Activated naive CD4-positive, alpha-beta T cell treated with anti-CD3 and anti-CD28 coated beads, Interleukin-2, amount 50 U/mL, for 24 hours (primary cell): ENCODE data around the gene INPP1.
"Not testable (repeated sequence)": the region's sequence is repeated elsewhere in the genome, so short reads cannot be mapped to it uniquely, and the experiment has no call there.

Experiments used
- H3K27ac Mint-ChIP-seq: one replicate; pipeline ENCODE4 v1.8.0; 2021; ENCODE audit warnings: mild to moderate bottlenecking, mixed read lengths
- H3K27me3 Mint-ChIP-seq: one replicate; pipeline ENCODE4 v1.8.0; 2021; ENCODE audit warnings: mixed read lengths
- H3K36me3 Mint-ChIP-seq: one replicate; pipeline ENCODE4 v1.8.0; 2021; ENCODE audit warnings: mixed read lengths
- H3K4me1 Mint-ChIP-seq: one replicate; pipeline ENCODE4 v1.8.0; 2021; ENCODE audit warnings: mixed read lengths
- H3K4me3 Mint-ChIP-seq: one replicate; pipeline ENCODE4 v1.8.0; 2021; ENCODE audit warnings: mild to moderate bottlenecking, mixed read lengths
- H3K9me3 Mint-ChIP-seq: one replicate; pipeline ENCODE4 v1.8.0; 2021; ENCODE audit warnings: mixed read lengths

The INPP1 gene

DNA sequence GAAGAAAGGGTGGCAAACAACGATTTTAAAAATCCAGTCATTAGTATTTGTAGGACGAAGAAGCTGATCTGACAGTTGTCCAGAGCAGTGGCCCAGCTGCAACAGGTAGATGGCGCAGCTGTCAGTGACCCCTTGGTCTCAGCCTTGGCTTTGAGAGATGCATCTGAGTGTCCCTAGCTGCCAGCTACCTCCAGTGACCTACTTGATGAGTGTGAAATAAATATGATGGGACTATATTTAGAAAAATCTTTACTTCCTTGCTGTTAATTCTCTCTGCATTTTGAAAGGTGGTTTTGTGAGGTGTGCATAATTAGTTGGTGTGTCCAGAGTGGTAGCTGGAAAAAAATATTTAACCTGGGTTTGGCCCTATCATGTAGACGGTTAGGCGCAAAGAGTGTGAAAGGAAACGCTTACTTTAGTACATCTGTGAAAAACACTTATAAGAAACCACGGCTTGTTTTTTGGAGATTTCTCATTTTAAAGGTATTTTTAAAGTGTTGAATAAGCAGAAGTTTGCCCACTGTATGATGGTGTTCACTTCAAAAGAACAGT, 963 bp downstream of the INPP1 start:
- Mint-ChIP-seq H3K4me3 (peak overlapping the region; percentile 87), H3K36me3 (no peaks in the 10 kb centered on the region), H3K27ac (peak overlapping the region; percentile 33), H3K27me3 (peaks cover 3% of the 10 kb centered on the region), H3K4me1 (peaks cover 17% of the 10 kb centered on the region), H3K9me3 (no peaks in the 10 kb centered on the region)

DNA sequence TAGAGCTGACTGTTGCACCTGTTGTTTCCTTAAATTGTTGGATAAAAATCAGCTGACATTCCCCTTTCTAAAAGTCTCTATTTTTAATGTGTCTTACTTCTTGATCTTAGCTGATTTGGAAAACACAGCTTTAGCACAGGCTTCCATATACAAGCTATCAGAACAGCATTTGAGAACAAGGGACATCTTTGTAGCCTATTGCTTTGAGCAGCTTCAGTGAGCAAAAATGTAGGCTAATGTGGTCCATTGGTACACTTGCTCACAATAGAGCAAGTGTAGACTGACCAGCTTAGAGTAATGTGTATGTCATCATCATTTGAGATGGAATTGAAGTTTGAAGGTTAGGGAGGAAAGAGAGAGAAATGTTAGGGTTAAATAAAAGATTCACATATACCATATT, 7.0 kb downstream of the INPP1 start:
- Mint-ChIP-seq H3K36me3 (peaks cover 2% of the 10 kb centered on the region), H3K4me1 (no peaks in the 10 kb centered on the region), H3K27ac (no peak overlapping the region), H3K9me3 (no peaks in the 10 kb centered on the region), H3K27me3 (peaks cover 3% of the 10 kb centered on the region), H3K4me3 (no peak overlapping the region)

DNA sequence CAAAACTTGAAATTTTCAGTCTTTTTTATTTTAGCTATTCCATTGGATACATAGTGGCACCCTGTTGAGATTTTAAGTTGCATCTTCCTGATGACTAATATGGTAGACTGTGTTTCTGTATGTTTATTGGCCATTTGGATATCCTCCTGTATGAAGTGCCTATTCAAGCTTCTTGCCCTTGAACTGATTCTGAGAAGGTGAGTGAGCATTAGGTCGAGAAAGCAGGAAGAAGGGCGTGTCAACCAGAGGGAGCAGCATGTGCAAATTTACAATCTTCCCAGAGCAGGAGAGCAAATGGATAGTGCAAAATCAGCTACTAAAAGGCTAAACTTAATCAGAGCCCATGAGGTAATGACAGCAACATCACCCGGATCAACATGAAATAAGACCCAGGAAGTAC, 8.6 kb downstream of the INPP1 start:
- Mint-ChIP-seq H3K4me1 (no peaks in the 10 kb centered on the region), H3K9me3 (no peaks in the 10 kb centered on the region), H3K36me3 (peaks cover 2% of the 10 kb centered on the region), H3K4me3 (no peak overlapping the region), H3K27me3 (peaks cover 3% of the 10 kb centered on the region), H3K27ac (no peak overlapping the region)

DNA sequence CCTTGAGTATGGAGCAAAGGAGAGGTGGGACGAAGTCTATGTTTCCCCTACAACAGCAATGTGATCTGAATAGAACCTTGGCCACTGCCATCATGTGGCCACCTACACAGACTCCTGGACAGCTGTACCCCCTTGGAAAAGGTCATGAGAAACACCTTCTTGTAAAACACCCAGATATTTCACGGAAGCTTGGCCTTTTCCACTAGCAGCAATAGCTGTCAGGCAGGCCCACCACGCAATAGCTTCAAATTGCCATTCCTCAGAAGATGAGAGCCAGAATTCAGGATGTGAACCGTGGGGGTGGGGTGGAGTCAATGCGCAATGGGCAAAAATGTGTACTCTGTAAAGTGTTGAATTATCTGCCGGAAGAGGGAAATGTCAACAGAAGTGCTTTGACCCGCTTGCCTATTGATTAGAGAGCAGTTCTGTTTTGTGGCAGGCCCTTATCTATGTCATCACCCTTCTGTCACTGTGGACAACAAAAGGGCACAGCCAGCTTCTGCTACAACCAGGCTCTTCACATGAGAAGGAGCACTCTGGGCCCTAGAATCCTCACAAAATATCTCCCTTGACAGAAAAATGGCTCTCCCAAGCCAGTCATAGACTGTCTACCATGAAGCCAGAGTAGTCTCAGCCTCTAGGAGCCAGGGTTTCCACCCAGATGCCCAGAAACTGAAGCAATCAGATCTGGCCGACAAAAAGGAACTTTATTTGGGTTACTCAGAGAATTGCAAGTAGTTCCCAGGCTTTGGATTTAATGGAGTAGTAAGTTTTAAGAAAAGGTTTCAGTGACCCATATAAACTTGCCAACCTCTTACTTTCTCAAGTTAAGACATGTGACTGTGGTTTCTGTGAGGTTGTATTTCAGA, 9.5 kb downstream of the INPP1 start:
- peaks cover 3% of the 10 kb centered on the region for H3K27me3 Mint-ChIP-seq
- no peak overlapping the region for H3K4me3 Mint-ChIP-seq
- no peaks in the 10 kb centered on the region for H3K4me1 Mint-ChIP-seq
- H3K27ac Mint-ChIP-seq = no peak overlapping the region
- no peaks in the 10 kb centered on the region for H3K9me3 Mint-ChIP-seq
- H3K36me3 Mint-ChIP-seq = peaks cover 2% of the 10 kb centered on the region

DNA sequence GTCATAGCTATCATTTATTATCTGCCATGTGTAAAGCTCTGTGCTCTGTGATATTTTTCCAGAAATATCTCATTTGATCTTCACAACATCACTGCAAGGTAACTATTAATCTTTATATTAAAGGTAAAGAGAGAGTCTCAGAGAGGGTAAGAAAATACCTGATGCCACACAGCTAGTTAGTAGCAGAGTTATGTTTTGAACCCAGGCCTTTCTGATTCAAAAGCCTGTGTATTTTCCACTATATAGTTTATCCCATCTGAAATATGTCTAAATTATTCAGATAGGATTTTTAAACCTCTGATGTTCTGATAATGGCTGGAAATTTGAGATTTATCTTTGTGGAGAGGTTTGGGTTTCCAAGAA, 10.1 kb downstream of the INPP1 start:
- H3K4me1 Mint-ChIP-seq = no peaks in the 10 kb centered on the region
- no peaks in the 10 kb centered on the region for H3K9me3 Mint-ChIP-seq
- no peak overlapping the region for H3K4me3 Mint-ChIP-seq

DNA sequence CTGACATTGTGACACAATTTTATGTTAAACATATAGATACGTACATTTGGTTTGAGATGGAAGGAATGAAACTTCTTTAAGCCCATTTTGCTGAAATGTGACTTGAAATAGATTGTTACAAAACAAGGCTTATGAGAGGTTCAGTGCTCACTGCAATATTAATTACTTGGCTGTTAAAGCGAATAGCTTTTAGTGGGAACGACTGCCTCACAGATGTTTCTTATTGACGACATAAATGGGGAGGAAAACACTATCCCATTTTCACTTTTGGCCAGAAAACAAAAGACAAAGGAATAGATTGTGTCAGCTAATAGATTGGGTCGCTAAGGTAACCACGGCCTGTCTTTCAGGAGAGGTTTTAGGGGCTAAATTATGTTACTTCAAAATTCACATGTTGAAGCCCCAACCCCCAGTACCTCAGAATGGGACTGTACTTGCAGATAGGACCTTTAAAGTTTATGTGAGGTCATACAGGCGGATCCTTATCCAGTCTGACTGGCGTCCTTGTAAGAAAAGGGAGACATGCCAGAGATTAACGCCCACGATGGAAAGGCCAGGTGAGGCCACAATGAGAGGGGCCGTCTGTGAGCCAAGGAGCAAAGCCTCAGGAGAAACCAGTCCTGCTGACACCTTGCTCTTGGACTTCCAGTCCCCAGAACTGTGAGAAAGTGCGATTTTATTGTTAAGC, 10.8 kb downstream of the INPP1 start:
- peaks cover 5% of the 10 kb centered on the region for H3K4me1 Mint-ChIP-seq
- H3K4me3 Mint-ChIP-seq = no peak overlapping the region
- H3K27me3 Mint-ChIP-seq = no peaks in the 10 kb centered on the region
- peaks cover 2% of the 10 kb centered on the region for H3K36me3 Mint-ChIP-seq
- H3K9me3 Mint-ChIP-seq = no peaks in the 10 kb centered on the region
- no peak overlapping the region for H3K27ac Mint-ChIP-seq

More for the DNA sequence above, 10.1 kb downstream of the INPP1 start:
- no peak overlapping the region for H3K27ac Mint-ChIP-seq
- H3K36me3 Mint-ChIP-seq = peaks cover 2% of the 10 kb centered on the region
- peaks cover 3% of the 10 kb centered on the region for H3K27me3 Mint-ChIP-seq

DNA sequence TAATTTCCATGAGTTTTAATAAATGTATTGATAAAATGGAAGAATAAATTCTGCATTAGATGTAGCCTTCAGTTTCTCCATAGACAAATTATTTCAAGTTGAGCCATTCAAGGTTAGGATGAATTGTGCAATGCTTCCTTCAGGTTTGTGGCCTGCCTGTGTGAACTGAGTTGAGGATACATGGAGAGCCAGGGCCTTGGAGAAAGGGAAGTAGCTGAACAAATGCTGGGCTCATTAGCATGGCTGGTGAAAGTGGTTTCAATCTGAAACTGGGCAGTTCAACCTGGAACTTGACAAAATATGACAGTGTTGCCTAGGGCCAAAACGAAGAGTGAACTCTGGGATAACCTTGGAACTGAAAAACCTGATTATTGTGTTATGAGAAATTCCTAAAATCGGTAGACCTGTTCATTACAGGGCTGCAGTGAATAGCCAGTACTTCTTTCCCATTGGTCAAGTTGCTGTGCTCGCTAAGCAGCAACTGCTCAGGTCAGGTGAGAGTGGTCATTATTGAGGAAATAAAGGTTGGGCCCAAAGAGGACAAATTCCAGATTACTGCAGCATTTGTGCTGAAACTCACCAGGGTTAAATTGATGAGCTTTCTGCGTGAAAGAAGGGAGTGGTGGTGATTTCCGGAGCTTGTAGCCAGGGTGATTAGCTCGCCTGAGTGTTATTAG, 12.7 kb downstream of the INPP1 start:
- H3K36me3 Mint-ChIP-seq = peaks cover 2% of the 10 kb centered on the region
- H3K27ac Mint-ChIP-seq = no peak overlapping the region
- H3K9me3 Mint-ChIP-seq = no peaks in the 10 kb centered on the region
- no peaks in the 10 kb centered on the region for H3K27me3 Mint-ChIP-seq
- H3K4me1 Mint-ChIP-seq = peaks cover 25% of the 10 kb centered on the region
- no peak overlapping the region for H3K4me3 Mint-ChIP-seq

DNA sequence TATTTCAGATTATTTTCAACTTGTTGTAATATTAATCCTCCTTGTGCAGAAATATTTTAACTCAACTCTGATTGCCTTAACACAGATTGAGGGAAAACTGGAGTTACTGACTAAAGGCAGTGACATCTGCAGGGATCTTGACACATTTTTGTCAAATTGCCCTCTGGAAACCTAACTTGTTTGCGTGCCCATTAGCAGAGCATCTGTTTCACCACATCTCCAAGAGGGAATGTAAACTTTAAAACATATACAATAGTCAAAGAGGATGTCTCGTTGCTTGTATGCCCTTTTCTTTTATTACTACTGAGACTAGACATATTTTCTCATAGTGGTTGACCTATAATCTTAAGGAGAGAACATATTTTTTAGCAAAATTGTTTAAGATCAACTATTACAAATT, 14.2 kb downstream of the INPP1 start:
- Mint-ChIP-seq H3K27me3 (no peaks in the 10 kb centered on the region), H3K4me3 (no peak overlapping the region), H3K36me3 (peaks cover 3% of the 10 kb centered on the region), H3K27ac (no peak overlapping the region), H3K9me3 (no peaks in the 10 kb centered on the region), H3K4me1 (peaks cover 37% of the 10 kb centered on the region)

DNA sequence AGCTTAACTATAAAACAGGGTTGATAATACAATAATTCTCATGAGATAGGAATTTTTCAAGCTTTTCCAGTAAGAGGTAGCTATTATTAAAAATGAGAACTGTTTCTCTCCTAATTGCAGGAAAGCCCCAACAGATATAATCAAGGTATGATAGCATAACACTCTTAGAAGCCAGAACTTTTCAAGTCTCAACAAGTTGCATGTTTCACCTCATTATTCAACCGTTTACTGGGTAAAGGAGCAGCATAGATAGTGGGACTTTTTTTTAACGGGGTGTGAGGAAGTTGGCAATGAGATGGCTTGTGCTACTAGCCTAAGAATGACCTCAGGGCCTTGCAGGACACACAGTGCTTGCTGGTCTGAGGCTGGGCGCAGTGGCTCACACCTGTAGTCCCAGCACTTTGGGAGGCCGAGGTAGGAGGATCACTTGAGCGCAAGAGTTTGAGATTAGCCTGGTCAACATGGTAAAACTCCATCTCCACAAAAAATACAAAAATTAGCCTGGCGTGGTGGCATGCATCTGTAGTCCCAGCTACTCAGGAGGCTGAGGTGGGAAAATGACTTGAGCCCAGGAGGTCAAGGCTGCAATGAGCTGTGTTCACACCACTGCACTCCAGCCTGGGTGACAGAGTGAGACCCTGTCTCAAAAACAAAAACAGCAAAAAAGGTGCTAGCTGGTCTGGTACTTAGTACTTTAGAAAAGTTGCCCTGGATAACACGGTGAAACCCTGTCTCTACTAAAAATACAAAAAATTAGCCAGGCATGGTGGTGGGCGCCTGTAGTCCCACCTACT, 15.5 kb downstream of the INPP1 start:
- H3K27me3 Mint-ChIP-seq, H3K9me3 Mint-ChIP-seq, H3K27ac Mint-ChIP-seq, H3K36me3 Mint-ChIP-seq: not testable (repeated sequence)
- H3K4me1 Mint-ChIP-seq = peaks cover 37% of the 10 kb centered on the region
- peak overlapping the region; percentile 39 for H3K4me3 Mint-ChIP-seq

DNA sequence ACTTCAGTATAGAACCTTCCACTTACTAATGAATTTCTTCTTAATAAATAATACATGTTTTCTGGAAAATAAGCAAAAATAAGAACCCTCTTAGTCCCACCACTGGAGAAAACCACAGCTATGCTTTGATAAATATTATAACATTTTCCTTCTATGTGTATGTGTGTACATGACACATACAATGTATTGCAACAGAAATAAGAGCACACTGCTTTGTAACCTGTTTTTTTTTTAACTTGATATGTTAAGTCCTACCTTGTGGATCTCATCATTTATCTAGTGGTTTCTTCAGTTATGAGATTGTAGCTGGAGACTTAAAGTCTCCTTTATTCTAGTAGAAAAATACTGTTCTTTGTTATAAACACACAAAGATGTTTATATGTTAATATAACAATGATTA, 17.2 kb downstream of the INPP1 start:
- H3K9me3 Mint-ChIP-seq = no peaks in the 10 kb centered on the region
- H3K4me3 Mint-ChIP-seq = peak overlapping the region; percentile 94
- H3K27me3 Mint-ChIP-seq = no peaks in the 10 kb centered on the region
- no peak overlapping the region for H3K27ac Mint-ChIP-seq
- peaks cover 37% of the 10 kb centered on the region for H3K4me1 Mint-ChIP-seq
- H3K36me3 Mint-ChIP-seq = peaks cover 5% of the 10 kb centered on the region

DNA sequence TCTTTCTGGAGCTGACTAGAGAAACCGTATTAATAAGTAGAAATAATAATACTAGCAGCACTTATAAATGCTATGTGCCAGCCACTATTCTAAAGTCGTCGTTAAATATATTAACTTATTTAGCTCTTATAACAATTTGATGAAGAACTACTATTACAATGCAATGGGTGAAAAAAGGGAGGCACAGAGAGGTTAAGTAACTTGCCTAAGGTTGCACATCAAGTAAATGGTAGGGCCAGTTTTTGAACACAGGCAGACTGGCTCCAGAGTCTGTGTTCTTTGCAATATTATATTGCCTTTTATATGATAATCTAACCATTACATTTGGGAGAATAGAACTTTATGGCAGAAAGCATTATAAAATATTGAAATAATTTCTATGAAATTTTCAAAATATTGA, 17.6 kb downstream of the INPP1 start:
- no peak overlapping the region for H3K4me3 Mint-ChIP-seq
- H3K4me1 Mint-ChIP-seq = peaks cover 37% of the 10 kb centered on the region
- peaks cover 5% of the 10 kb centered on the region for H3K36me3 Mint-ChIP-seq
- no peaks in the 10 kb centered on the region for H3K27me3 Mint-ChIP-seq
- H3K27ac Mint-ChIP-seq = no peak overlapping the region
- no peaks in the 10 kb centered on the region for H3K9me3 Mint-ChIP-seq

DNA sequence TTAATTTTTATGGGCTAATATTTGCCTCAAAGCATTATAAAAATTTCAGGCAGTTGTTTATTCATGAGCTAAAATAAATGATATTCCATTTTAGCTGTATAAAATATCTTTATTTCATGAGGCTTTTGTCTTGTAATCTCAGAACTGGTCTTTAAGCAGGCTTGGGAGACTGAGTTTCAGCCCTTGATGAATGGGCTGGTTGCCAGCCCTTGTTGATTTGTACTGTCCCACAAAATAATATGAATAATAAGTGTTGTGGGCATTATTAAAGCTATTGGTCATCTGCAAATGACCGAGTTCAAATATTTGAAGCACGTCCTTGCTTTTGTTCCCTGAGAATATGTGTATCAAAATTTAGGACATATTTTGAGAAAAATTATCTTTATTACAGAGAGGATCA, 18.2 kb downstream of the INPP1 start:
- H3K27me3 Mint-ChIP-seq = no peaks in the 10 kb centered on the region
- peaks cover 5% of the 10 kb centered on the region for H3K36me3 Mint-ChIP-seq
- H3K4me3 Mint-ChIP-seq = no peak overlapping the region
- H3K9me3 Mint-ChIP-seq = no peaks in the 10 kb centered on the region
- peaks cover 37% of the 10 kb centered on the region for H3K4me1 Mint-ChIP-seq
- no peak overlapping the region for H3K27ac Mint-ChIP-seq

DNA sequence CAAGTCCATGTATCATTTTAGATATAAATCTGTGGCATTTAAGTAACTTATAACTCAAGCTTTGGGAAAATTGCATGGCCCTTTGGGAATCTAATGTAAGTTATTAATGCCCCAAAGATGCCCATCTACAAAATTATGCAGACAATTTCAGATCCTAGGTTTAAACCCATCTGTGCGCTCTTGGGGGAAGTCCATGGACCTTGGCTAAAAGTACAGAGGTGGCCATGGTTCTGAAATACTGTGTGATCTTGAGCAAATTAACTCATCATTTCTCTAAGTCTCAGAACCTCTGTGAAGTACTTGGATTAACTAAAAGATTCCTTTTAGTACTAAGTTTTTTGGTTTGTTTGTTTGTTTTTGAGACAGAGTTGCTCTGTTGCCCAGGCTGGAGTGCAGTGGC, 19.5 kb downstream of the INPP1 start:
- H3K4me3 Mint-ChIP-seq = no peak overlapping the region
- peaks cover 6% of the 10 kb centered on the region for H3K36me3 Mint-ChIP-seq
- peaks cover 37% of the 10 kb centered on the region for H3K4me1 Mint-ChIP-seq
- H3K9me3 Mint-ChIP-seq = no peaks in the 10 kb centered on the region
- no peaks in the 10 kb centered on the region for H3K27me3 Mint-ChIP-seq
- H3K27ac Mint-ChIP-seq = no peak overlapping the region

DNA sequence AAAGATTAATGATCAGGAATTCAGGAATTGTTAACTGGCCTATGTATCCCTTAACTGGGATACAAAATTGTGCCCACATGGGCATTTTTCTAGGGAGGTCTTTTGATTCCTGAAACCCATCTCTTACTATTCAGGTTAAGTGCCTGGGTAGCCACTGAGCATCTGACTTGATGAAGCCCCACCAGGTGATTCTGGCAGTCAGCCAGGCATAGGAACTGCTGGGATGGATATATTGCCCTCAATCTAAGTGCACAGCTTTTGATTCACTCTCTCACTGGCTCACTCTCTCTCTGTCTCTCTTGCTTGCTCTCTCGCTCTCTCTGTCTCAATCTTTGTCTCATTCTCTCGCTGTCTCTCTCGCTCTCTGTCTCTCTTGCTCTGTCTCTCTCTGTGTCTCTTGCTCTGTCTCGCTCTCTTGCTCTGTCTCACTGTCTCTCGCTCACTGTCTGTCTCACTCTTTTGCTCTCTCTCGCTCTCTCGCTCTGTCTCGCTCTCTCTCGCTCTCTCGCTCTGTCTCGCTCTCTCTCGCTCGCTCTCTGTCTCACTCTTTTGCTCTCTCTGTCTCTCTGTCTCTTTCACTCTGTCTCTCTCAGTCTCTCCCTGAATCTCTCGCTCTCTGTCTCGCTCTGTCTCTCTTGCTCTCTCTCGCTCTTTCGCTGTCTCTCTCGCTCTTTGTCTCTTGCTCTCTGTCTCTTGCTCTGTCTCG, 22.3 kb downstream of the INPP1 start:
- no peak overlapping the region for H3K4me3 Mint-ChIP-seq
- no peaks in the 10 kb centered on the region for H3K9me3 Mint-ChIP-seq
- H3K27ac Mint-ChIP-seq = no peak overlapping the region
- peaks cover 17% of the 10 kb centered on the region for H3K4me1 Mint-ChIP-seq
- no peaks in the 10 kb centered on the region for H3K27me3 Mint-ChIP-seq
- peaks cover 6% of the 10 kb centered on the region for H3K36me3 Mint-ChIP-seq
